DMS 273 (cell line): Measurements from ENCODE around the gene CHI3L1.

ENCODE experiments used
- DNase-seq: peaks from one replicate; lab custom pipeline; 2025; ENCODE audit not compliant: unreplicated experiment; lab: John Stamatoyannopoulos, UW

The CHI3L1 gene

DNA sequence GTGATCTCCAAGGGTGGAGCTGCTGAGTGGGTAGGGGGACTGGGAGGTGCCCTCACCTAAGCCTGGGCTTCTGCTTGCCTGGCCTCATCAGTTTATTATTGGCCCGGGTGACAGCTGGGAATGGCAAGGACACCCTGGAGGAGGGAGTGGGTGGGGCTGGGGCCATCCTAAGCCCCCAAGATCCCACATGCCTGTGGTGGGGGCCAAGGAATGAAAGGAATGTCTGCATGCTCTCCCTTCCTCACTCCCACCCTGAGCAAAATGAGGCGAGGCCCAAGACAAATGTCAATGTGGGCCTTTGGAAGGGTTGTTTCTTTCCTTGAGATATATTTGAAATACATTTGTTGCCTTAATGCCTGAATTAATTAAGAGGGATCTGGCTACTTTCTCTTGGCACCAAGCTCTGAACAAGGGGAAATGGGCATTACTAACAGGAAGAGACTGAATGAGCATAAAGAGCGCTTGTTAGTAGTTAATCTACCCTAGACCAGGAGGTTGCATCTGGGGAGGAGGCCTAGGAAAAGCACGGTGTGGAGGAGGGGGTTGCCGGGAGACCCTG lies 19.7 kb upstream of the CHI3L1 start:
- DNase-seq: no peak

DNA sequence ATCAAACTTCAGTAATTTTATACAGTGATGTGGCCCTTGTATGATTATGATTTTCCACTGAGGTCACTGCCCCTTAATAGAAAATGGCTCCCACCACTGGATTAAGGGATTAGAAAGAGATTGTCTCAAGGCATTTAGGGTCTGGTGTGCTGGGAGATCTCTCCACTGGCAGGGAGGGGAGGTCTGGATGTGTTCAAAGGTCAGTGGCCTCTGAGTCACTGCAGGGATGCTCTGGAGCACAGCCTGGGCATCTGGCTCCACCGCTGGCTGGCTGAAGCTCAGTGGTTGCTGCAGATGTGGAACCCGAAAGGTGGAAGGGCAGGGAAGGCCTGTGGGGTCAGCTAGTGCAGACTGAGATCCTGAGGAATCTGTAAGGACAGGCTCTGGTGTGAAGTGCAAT lies 18.3 kb upstream of the CHI3L1 start:
- no peak for DNase-seq

DNA sequence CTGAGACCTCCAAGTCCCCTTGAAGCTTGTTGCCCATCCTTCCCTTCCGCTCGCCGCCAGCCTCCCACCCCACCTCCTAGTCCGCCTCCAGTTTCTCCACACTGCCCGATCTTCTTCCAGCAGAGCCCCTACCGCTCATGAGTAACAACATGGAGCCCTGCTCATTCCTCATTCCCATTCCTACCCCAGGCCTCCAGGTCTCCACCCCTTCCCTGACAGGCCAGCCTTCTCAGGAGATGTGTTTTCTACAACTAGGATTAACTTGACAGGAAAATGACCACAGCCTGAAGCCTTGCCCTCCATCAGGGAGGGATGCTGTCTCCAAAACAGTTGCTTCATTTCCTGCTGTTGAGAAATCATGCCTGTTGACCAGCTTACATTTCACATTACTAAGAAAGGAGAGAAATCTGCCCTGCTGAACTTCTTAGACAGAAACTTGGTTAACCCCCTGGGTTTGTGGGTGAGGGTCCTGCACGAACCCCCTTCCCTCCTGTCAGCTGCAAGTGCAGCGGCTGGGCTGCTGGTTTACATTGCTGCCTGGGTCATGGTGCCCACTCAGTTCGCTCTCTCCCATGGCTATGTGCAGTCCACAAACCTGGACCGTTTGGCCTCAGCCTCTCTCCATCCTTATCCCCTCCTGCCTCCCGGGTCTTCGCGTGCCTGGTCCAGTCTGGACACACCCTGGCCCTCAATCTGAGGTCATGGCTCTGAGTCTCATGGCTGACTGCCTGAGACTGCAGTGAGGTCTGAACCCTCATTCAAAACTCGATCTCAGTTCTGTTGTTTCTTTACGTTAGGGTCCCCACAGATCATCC lies 16.1 kb upstream of the CHI3L1 start:
- DNase-seq: no peak

DNA sequence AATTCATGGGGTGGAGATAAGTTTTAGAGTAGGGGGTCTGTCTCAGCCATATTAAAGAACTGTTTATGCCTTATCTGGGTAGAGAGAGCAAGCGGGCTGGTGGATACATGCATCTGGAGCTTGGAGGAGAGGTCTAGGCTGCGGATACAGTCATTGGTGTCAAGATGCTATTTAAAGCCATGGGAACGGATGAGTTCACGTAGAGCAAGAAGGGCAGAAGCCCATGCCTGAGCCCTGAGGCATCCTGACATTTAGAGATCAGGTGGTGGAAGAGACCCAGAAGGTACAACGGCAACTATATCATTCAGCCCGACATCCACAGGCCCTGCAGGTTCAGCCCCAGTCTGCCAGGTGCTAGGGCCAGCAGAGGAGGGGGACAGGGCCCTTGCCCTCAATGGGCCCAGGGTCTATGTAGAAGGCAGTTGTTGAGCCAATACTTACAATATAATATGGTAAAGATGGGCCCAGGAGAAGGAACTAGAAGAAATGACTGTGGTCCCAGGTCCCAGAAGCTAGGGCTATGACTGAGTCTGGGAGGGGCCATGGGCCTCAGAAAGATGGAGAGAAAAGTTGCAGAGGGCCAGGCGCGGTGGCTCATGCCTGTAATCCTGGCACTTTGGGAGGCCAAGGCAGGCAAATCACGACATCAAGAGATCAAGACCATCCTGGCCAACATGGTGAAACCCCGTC lies 15.2 kb upstream of the CHI3L1 start:
- no peak for DNase-seq

DNA sequence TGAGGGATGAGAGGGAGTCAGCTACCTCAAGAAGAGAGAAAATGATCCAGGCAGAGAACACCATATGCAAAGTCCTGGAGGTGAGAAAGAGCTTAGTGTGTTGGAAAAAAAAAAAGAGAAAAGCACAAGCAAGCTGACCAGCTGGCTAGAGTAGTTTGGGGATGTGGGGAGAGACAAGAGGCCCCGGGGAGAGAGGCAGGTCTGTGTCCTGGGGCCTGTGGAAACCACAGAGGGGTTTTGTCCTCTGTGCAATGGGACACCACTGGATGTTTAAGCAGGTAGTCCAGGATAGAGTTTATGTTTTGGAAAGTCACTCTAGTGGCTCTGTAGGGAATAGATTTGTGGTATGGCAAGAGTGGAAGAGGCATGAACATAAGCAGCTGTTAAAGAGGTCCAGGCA lies 14.4 kb upstream of the CHI3L1 start:
- no peak for DNase-seq

DNA sequence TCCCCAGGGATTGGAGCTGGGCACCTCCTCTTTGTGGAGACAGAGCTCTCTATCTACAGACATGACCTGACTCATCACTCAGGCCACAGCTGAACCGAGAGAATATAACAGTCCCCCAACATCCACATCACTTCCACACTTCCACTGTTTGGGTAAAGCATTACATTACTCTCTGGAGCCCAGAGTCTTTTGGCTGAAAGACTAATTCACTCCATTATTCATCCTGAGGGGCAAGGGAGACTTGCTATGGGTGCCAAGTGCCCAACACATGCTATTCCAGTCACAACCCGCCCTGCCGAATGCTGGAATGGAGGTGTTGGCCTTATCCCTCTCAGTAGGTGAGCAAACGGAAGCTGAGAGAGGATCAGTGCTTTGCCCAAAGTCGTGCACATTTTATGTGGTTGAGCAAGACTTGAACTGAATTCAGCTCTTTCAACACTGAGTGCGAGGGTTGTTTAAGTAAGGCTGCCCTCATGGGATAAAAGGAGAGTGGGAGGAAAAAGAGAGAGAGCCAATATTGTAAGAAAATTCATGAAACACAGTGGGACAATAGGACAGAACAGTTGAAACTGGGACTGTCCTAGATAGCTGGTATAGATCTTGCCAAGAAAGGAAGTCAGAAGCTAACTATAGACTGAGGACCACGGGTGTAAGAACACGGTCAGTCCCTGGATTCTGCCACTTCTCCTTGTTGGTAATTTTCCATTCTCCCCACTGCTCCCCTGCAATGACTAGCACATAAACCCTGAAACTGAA lies 13.5 kb upstream of the CHI3L1 start:
- DNase-seq: no peak

DNA sequence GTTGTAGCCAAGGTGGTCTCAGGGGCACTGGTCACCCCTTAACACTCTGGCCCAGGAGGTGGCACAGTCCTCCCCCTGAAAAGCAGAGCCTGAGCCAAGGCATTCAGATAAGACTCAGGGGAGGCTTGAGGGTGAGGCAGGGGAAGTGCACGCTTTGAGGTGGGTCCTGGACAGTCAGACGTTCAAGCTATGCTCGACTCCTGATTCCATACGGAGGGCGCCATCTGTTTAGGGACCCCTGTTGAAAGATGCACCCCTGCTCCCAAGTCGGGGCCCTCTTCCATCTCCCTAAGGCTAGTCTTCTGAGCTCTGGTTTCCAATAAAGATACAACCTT lies 12.9 kb upstream of the CHI3L1 start:
- DNase-seq: no peak

DNA sequence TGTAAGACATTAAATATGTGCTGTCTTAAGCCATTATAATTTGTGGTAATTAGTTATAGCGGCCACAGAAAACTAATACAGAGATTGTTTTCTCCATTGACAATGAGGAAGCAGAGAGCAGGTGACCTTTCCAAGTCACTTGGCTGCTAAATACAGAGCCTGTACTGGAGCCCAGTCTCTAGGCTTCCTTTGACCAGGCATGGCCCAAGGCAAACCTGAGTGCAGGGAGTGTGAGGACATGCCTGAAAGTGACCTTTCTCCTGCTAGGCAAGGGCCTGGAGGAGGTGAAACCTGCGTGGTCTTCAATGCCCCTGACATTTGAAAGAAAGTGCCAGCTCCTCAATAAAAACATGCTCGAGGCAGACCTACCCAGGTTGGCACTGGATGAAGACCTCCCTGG lies 12.5 kb upstream of the CHI3L1 start:
- no peak for DNase-seq

DNA sequence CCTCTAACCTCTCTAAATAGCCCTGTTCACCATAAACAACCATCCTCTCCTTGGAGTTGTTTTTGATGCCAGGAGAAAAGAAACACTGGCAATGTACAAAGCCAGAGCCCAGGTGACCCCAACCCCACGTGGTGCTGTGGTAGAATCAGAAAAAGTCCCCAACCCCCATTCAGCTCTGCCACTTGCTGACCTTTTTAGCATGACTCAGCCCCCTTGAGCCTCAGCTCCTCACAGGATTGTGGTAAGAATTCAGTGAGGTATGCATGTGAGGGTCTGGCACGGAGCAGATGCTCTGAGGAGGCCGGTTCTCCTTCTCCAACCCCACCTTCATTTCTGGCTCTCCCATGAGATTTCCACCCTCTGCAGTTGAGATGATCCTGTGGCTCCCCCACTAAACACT lies 11.1 kb upstream of the CHI3L1 start:
- DNase-seq: no peak

DNA sequence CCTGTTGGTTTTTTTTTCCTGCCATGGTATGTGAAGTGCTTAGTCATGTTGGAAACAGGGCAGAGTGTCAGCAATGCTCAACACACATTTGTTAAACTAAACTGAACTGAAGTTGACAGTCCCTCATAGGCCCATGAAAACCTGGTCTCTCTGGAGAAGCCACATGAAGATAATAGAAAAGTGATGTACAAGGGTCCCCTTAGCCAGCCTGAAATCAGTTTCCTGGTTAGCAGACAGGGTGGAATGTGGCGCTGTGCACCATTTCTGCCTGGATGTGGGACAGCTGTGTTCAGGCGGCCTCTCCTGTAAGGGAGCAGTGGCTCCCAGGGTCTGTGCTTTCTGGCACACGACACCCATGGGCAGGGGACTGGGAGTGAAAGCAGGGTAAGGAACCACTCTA lies 9.9 kb upstream of the CHI3L1 start:
- no peak for DNase-seq

DNA sequence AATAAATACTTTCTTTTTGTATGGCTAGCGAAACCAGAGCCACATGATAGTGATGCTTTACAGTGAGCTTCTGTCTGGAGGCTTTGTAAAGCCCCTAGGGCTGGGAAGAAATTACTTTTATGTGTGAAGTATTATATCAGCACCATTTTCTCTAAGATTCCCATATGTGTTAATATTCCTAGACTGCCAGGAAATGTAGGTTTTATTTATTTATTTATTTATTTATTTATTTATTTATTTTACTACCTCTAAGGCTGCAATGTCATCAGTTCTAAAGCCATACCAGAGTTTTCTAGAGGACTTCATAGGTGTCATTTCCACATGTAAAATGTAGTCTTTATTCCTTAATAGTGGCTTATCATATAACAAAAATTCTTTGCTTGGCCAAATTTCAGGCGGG lies 4.4 kb upstream of the CHI3L1 start:
- no peak for DNase-seq

DNA sequence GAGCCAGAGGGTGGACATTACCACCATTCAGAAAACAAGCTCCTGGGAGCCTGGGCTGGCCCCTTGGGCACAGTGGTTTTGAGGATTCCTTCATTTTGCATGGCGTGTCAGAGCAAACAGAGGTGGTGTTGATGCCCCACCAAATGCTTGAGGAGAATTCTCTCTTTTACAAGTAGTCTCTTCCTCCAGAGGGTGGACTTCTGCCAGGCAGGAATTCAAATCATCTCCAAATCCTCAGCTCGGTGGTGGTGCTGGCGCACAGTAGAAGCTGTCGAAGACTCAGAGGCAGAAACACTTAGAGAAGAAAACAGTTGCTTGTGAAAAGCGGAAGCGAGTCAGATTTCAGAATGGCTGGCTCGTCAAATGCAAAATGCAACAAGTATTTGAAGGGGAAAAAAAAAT lies 3.4 kb upstream of the CHI3L1 start:
- no peak for DNase-seq

DNA sequence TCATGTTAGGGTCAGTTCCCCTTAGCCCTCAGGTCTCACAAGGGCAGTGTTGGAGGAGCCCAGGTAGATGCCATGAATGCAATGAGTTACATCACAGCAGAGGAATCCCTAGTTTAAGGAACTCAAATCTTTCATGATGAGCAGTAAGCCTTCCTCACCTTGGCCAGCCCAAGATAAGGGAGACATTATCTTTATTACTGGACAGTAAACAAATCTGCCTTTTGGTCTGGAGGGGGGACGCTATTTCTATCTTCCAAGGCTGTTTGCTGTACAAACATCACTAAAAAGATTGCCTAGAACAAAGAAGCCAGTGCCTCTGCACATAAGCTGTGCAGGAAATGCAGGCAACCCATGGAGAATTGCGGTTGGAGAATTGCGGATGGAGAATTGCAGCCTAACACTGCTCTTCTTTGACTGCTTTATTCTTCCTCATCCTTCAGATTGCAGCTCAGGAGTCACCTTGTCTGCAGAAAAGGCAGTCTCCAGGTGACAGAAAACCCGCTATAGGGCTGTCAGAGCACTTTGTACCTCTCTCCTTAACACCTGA lies 2.3 kb upstream of the CHI3L1 start:
- no peak for DNase-seq

DNA sequence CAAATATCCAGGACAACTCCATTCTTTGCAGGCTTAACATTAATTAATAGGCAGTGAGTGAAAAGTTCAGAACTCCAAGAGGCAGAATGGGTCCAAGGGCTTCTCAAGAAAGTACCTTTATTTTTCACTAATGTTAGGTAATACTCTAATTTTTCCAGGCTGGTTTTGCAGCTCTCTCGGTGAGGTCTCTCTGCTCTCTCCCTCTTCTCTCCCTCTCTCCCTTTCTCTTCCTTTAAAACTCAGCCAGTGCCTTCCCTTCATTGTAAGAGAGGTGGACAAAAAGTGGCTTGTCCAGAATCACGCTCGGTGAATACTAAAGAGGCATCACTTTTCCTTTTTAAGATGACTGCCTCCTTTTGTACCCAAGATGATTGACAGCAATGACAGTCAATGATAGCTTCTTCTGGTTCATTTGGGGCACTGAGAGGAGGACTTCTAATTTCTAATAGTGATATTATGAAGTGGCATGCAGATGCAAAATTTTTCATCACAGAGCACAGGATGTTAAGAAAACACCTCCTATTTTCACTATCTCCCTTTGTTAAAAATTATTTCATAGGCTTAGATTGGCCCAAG lies 1.3 kb upstream of the CHI3L1 start:
- DNase-seq: no peak

DNA sequence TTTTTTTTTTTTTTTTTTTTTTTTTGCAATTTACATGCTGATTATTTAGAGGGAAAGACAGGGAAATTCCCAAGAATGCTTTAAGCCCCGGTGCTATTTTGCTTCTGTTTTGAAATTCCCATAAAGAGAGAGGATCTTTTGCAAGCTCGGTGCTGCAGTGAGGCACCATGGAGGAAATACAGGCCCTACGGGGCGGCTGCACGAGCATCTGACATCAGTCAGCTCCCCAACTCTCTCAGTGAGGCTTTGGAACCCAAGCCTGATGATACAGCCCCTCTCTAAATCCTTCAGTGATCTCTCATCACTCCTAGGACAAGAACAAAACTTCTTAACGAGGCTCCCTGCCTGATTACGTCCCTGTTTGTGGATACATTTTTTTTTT lies 791 bp upstream of the CHI3L1 start:
- DNase-seq: no peak

DNA sequence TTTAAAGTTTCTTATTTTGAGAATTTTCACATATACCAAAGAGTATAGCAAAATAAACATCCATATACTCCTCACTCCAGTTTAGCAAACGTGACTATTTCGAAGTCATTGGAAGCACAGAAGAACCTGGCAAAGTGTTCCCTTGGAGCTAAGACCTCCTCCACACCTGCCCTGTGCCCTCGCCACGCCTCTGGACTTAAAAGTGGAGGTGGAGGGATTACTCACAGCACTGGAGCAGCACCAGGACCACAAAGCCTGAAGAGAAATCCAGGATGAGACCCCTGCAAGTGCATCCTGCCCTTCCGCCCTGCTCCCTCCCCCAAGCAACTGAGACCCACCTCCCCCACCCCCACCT lies 436 bp downstream of the CHI3L1 start:
- no peak for DNase-seq

DNA sequence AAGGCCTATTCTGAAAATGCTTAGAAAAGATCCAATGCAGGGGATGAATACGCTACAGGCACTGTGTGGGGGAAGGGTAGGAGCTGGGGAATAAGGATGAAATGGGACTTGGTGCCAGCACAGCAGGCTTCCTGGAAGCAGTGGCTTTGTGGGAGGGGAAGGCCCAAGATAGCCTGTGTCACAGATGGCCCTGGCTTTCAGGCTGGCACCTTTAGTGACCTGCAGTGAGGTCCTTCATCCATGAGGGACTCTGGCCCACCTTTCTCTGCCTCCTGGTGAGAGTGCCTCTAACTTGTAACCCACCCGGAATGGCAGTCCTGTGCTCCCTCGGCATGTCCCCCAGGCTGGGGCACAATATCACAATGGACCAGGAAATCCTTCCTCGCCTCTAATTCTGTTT lies 919 bp downstream of the CHI3L1 start:
- no peak for DNase-seq

DNA sequence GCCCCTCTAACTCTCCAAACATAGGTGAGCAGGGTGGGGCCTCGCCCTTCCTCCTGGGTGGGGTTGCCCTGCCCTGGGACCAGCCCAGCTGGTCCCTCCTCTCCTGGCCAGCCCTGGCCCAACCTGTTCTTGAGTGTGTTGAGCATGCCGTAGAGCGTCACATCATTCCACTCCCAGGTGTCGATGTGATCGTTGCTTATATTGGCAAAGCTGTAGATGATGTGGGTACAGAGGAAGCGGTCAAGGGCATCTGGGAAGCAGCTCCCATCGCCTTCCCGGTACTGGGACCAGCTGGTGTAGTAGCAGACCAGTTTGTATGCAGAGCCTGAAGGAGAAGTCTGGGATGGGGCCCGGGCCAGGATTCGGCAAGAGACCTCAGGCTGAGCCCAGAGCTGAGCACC lies 1.4 kb downstream of the CHI3L1 start:
- no peak for DNase-seq

DNA sequence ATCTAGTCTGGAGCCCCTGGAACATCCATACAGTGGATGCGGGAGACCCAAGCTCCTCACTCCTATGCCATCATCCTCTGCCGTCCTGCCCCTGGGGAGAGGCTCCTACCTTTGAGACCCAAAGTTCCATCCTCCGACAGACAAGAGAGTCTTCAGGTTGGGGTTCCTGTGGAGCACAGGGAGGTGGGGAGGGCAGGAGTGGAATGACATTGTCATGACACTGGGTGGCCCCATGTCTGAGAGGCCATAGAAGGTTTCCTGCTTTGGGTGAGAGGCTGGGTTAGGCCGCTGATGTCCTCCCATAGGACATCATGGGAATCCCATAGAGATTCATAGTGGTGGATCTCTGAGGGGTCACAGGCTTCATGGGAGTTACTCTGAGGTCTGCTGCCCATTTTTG lies 2.0 kb downstream of the CHI3L1 start:
- DNase-seq: no peak

DNA sequence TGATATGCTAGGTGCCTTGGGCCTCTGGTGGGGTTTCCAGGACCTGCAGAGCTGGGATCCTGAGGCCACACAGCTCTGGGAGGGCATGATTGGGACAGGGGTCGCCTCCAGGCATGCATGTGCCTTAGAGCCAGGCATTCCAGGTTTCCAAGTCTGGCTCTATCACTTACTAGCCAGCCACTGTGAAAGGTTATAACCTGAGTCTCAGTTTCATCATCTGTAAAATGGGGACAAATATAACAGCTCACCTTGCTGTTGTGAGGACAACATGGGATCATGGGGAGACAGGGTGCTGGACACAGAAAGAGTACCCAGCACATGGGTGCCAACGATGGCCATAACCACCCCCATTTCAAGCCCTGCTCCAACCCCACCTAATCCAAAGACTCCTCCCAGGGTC lies 2.7 kb downstream of the CHI3L1 start:
- DNase-seq: no peak

DNA sequence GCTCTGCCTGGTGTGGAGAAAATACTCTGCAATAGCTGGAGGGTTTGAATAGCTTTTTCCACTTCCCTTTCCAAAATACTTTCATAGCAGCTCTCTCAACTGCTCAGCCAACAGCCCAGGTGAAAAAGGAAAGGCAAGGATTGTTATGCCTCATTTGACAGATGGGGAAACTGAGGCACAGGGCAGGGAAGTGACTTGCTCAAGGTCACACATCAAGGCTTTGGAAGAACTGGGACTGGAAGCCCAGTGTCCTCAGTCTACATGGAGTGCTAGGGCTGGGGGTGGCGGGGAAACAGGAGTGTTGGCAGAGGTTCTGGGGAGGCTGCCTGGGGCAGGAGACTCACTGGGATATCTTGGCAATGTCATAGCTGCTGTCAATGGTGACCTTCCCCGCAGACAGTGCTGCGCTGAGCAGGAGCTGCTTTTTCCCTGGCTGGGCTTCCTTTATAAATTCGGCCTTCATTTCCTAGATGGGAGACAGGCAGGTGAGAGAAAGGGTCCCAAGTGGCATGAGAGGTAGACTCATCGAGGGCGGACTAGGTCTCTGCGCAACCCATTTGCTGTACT lies 4.0 kb downstream of the CHI3L1 start:
- DNase-seq: no peak
